ENCODE measurements around the gene CIB4.

Gene CIB4

DNA sequence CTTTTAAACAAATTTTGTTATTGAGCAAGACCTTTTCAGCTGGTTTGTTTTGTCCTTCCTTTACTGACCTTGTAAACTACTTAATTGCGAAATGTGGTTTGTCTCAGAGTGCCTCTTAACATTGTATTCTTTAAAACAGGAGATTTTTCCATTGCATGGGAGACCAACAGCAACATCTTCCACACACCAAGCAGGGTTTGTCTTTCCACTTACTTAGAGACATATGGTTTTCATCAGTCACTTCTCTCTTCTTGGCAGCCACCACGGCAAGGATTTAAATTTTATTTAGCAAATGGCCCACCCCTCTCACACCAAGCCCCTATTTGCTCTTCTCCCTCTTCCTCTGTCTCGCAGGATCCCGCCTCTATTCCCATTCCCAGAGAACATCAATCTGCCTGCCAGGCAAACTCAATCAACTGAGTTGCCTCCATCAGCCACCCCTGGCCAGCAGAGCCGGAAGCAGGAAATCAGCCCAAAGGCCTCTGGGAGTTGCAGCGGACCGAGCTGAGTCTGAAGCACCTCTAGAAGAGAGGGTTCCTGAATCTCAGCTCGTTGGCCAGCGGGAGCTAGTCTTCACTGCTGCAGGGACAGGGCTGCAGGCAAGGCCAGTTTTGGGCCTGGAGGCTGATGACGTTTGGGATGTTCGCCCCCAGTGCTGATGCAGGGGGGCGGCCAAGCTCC lies 11.3 kb upstream of the CIB4 start:
- Histone ChIP-seq H3K27me3 (ENCODE audit: control insufficient read depth, insufficient read depth, low read length) (no peaks in the 10 kb centered on the region), H3K36me3 (ENCODE audit: control insufficient read depth, insufficient read depth, low read length) (no peaks in the 10 kb centered on the region), H3K27ac (ENCODE audit: low read length) (no peak overlapping the region), H3K4me1 (ENCODE audit: control insufficient read depth, insufficient read depth, low read length) (peaks cover 4% of the 10 kb centered on the region; the same call in 1 of the 2 replicates), H3K4me3 (ENCODE audit: low read length) (no peak overlapping the region), H3K9me3 (ENCODE audit: control insufficient read depth, insufficient read depth, low read length) (no peaks in the 10 kb centered on the region)
- no peak for DNase-seq (ENCODE audit: low read depth, low spot score)
- no CpG with 5 or more reads among the region's 12 CpGs for WGBS (ENCODE audit: insufficient coverage, insufficient read length)

- no peaks in the 10 kb centered on the region for H3K9me3 ChIP-seq (ENCODE audit: control insufficient read depth, insufficient read depth, low read length)
- H3K4me3 ChIP-seq (ENCODE audit: low read length): no peak overlapping the region
- H3K36me3 ChIP-seq (ENCODE audit: control insufficient read depth, insufficient read depth, low read length): no peaks in the 10 kb centered on the region
- DNase-seq (ENCODE audit: low read depth, low spot score): no peak
- no peak overlapping the region for H3K27ac ChIP-seq (ENCODE audit: low read length)
- no CpG with 5 or more reads among the region's 7 CpGs for WGBS (ENCODE audit: insufficient coverage, insufficient read length)
- peaks cover 4% of the 10 kb centered on the region; the same call in 1 of the 2 replicates for H3K4me1 ChIP-seq (ENCODE audit: control insufficient read depth, insufficient read depth, low read length)
- no peaks in the 10 kb centered on the region for H3K27me3 ChIP-seq (ENCODE audit: control insufficient read depth, insufficient read depth, low read length)
Observed at GRCh38 chr2:26651799-26652198, 10.6 kb upstream of the CIB4 start.

- H3K4me3 ChIP-seq (ENCODE audit: low read length): no peak overlapping the region
- H3K9me3 ChIP-seq (ENCODE audit: control insufficient read depth, insufficient read depth, low read length): no peaks in the 10 kb centered on the region
- H3K27me3 ChIP-seq (ENCODE audit: control insufficient read depth, insufficient read depth, low read length): no peaks in the 10 kb centered on the region
- H3K27ac ChIP-seq (ENCODE audit: low read length): no peak overlapping the region
- DNase-seq (ENCODE audit: low read depth, low spot score): no peak
- H3K4me1 ChIP-seq (ENCODE audit: control insufficient read depth, insufficient read depth, low read length): peaks cover 4% of the 10 kb centered on the region; the same call in 1 of the 2 replicates
- H3K36me3 ChIP-seq (ENCODE audit: control insufficient read depth, insufficient read depth, low read length): no peaks in the 10 kb centered on the region
- WGBS (ENCODE audit: insufficient coverage, insufficient read length): no CpG with 5 or more reads among the region's 7 CpGs
Observed at GRCh38 chr2:26651470-26651771, 10.3 kb upstream of the CIB4 start.

GRCh38 chr2:26650713-26651469 lies 9.7 kb upstream of the CIB4 start:
- H3K36me3 ChIP-seq (ENCODE audit: control insufficient read depth, insufficient read depth, low read length): no peaks in the 10 kb centered on the region
- no peak overlapping the region for H3K27ac ChIP-seq (ENCODE audit: low read length)
- H3K4me1 ChIP-seq (ENCODE audit: control insufficient read depth, insufficient read depth, low read length): peaks cover 4% of the 10 kb centered on the region; the same call in 1 of the 2 replicates
- no CpG with 5 or more reads among the region's 12 CpGs for whole genome bisulfite sequencing (ENCODE audit: insufficient coverage, insufficient read length)
- H3K9me3 ChIP-seq (ENCODE audit: control insufficient read depth, insufficient read depth, low read length): no peaks in the 10 kb centered on the region
- H3K4me3 ChIP-seq (ENCODE audit: low read length): no peak overlapping the region
- DNase-seq (ENCODE audit: low read depth, low spot score): no peak
- no peaks in the 10 kb centered on the region for H3K27me3 ChIP-seq (ENCODE audit: control insufficient read depth, insufficient read depth, low read length)

- Histone ChIP-seq H3K27me3 (ENCODE audit: control insufficient read depth, insufficient read depth, low read length) (no peaks in the 10 kb centered on the region), H3K4me1 (ENCODE audit: control insufficient read depth, insufficient read depth, low read length) (peaks cover 2% of the 10 kb centered on the region; the same call in 1 of the 2 replicates), H3K27ac (ENCODE audit: low read length) (no peak overlapping the region), H3K4me3 (ENCODE audit: low read length) (no peak overlapping the region), H3K36me3 (ENCODE audit: control insufficient read depth, insufficient read depth, low read length) (no peaks in the 10 kb centered on the region), H3K9me3 (ENCODE audit: control insufficient read depth, insufficient read depth, low read length) (no peaks in the 10 kb centered on the region)
- no peak for DNase-seq (ENCODE audit: low read depth, low spot score)
- no CpG with 5 or more reads among the region's 12 CpGs for WGBS (ENCODE audit: insufficient coverage, insufficient read length)
Observed at GRCh38 chr2:26649992-26650712, 9.0 kb upstream of the CIB4 start.

GRCh38 chr2:26649322-26649721 lies 8.2 kb upstream of the CIB4 start:
- Histone ChIP-seq H3K27me3 (ENCODE audit: control insufficient read depth, insufficient read depth, low read length) (no peaks in the 10 kb centered on the region), H3K9me3 (ENCODE audit: control insufficient read depth, insufficient read depth, low read length) (no peaks in the 10 kb centered on the region), H3K4me1 (ENCODE audit: control insufficient read depth, insufficient read depth, low read length) (no peaks in the 10 kb centered on the region), H3K4me3 (ENCODE audit: low read length) (no peak overlapping the region), H3K36me3 (ENCODE audit: control insufficient read depth, insufficient read depth, low read length) (no peaks in the 10 kb centered on the region), H3K27ac (ENCODE audit: low read length) (no peak overlapping the region)
- DNase-seq (ENCODE audit: low read depth, low spot score): no peak
- WGBS (ENCODE audit: insufficient coverage, insufficient read length): no CpG with 5 or more reads among the region's 7 CpGs

- no peak for DNase-seq (ENCODE audit: low read depth, low spot score)
- Histone ChIP-seq H3K9me3 (ENCODE audit: control insufficient read depth, insufficient read depth, low read length) (no peaks in the 10 kb centered on the region), H3K27me3 (ENCODE audit: control insufficient read depth, insufficient read depth, low read length) (no peaks in the 10 kb centered on the region), H3K4me3 (ENCODE audit: low read length) (no peak overlapping the region), H3K27ac (ENCODE audit: low read length) (no peak overlapping the region), H3K36me3 (ENCODE audit: control insufficient read depth, insufficient read depth, low read length) (no peaks in the 10 kb centered on the region), H3K4me1 (ENCODE audit: control insufficient read depth, insufficient read depth, low read length) (no peaks in the 10 kb centered on the region)
- WGBS (ENCODE audit: insufficient coverage, insufficient read length): no CpG with 5 or more reads among the region's 6 CpGs
Observed at GRCh38 chr2:26648516-26648915, 7.3 kb upstream of the CIB4 start.

DNA sequence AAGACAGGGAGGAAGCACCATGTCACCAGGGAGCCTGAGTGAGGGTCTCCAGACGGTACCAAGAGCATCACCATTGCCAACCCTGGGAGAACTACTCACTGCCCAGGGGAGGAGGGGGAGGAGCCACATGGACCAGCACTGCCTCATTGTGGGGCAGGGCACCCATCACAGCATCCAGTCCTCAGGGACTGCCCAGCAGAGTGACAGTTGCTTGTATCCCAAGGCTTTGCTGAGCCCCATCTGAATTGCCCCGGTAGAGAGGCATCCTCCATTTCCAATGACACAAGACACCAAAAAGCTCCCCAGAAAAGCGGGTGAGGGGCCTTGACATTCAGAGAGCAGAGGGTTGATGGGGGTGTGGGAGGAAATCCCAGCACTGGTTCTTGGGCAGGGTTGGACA lies 6.8 kb upstream of the CIB4 start:
- H3K4me3 ChIP-seq (ENCODE audit: low read length): no peak overlapping the region
- H3K27me3 ChIP-seq (ENCODE audit: control insufficient read depth, insufficient read depth, low read length): no peaks in the 10 kb centered on the region
- no peak for DNase-seq (ENCODE audit: low read depth, low spot score)
- no peaks in the 10 kb centered on the region for H3K4me1 ChIP-seq (ENCODE audit: control insufficient read depth, insufficient read depth, low read length)
- no peaks in the 10 kb centered on the region for H3K9me3 ChIP-seq (ENCODE audit: control insufficient read depth, insufficient read depth, low read length)
- no peak overlapping the region for H3K27ac ChIP-seq (ENCODE audit: low read length)
- H3K36me3 ChIP-seq (ENCODE audit: control insufficient read depth, insufficient read depth, low read length): no peaks in the 10 kb centered on the region
- no CpG with 5 or more reads among the region's 3 CpGs for WGBS (ENCODE audit: insufficient coverage, insufficient read length)

DNA sequence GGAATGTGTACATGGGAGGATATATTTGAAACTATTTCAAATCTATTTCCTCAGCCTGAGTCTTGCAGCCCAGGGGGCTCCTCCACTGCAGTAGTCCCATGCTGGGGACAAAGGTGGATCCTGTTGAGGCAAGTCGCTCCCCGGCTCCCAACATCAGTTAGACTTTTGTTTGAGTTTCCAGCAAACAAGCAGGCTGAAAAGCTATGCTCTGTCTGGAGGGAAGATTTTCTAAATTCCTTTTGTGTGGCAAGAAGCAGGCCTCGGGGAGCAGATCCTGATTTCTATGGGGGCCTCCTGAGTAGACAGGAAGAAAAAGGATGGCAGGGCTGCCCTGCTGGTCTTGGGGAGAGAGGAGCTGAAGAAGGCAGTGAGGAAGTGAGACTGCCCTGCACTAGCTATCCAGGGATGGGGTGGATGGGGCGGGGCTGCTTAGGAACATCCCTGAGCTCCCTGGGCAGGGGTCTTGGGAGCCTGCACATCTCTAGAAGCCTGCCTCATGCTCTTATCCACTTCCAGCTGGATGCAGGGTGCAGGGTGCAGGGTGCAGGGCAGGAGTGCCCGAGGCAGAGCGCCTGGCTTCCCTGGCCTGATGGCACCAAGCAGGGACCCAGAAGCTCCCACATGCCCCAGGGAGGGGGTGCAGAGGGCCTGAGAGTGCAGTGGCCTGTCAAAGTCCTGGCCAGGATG lies 6.0 kb upstream of the CIB4 start:
- no peaks in the 10 kb centered on the region for H3K27me3 ChIP-seq (ENCODE audit: control insufficient read depth, insufficient read depth, low read length)
- no CpG with 5 or more reads among the region's 6 CpGs for WGBS (ENCODE audit: insufficient coverage, insufficient read length)
- no peaks in the 10 kb centered on the region for H3K4me1 ChIP-seq (ENCODE audit: control insufficient read depth, insufficient read depth, low read length)
- H3K4me3 ChIP-seq (ENCODE audit: low read length): no peak overlapping the region
- DNase-seq (ENCODE audit: low read depth, low spot score): no peak
- no peaks in the 10 kb centered on the region for H3K9me3 ChIP-seq (ENCODE audit: control insufficient read depth, insufficient read depth, low read length)
- H3K36me3 ChIP-seq (ENCODE audit: control insufficient read depth, insufficient read depth, low read length): no peaks in the 10 kb centered on the region
- no peak overlapping the region for H3K27ac ChIP-seq (ENCODE audit: low read length)

- no peak for DNase-seq (ENCODE audit: low read depth, low spot score)
- Histone ChIP-seq H3K27me3 (ENCODE audit: control insufficient read depth, insufficient read depth, low read length) (no peaks in the 10 kb centered on the region), H3K4me1 (ENCODE audit: control insufficient read depth, insufficient read depth, low read length) (no peaks in the 10 kb centered on the region), H3K9me3 (ENCODE audit: control insufficient read depth, insufficient read depth, low read length) (no peaks in the 10 kb centered on the region), H3K27ac (ENCODE audit: low read length) (no peak overlapping the region), H3K36me3 (ENCODE audit: control insufficient read depth, insufficient read depth, low read length) (no peaks in the 10 kb centered on the region), H3K4me3 (ENCODE audit: low read length) (no peak overlapping the region)
- WGBS (ENCODE audit: insufficient coverage, insufficient read length): no CpG with 5 or more reads among the region's 10 CpGs
Observed at GRCh38 chr2:26645762-26646161, 4.6 kb upstream of the CIB4 start.

All from iPS DF 6.9 (cell line).